ENCODE results near the gene YPEL5.
"Not testable (repeated sequence)": the region's sequence is repeated elsewhere in the genome, so short reads cannot be mapped to it uniquely, and the experiment has no call there.

Gene YPEL5

GRCh38 chr2:30136764-30137444 is 9.9 kb upstream of the YPEL5 start:
- DNase-seq (ENCODE audit: low read depth): no peak
- no peak for TF ChIP-seq CTCF (conservative IDR thresholded peaks at IDR 0.05; ENCODE audit: control insufficient read depth, insufficient read depth, low read depth, low read length)
- H3K4me3 ChIP-seq (ENCODE audit: control insufficient read depth, low read depth, low read length): no peak overlapping the region

GRCh38 chr2:30139131-30139870 is 7.5 kb upstream of the YPEL5 start:
- DNase-seq (ENCODE audit: low read depth): no peak
- no peak for TF ChIP-seq CTCF (conservative IDR thresholded peaks at IDR 0.05; ENCODE audit: control insufficient read depth, insufficient read depth, low read depth, low read length)
- no peak overlapping the region for H3K4me3 ChIP-seq (ENCODE audit: control insufficient read depth, low read depth, low read length)

- no peak for DNase-seq (ENCODE audit: low read depth)
- no peak overlapping the region for H3K4me3 ChIP-seq (ENCODE audit: control insufficient read depth, low read depth, low read length)
- no peak for TF ChIP-seq CTCF (conservative IDR thresholded peaks at IDR 0.05; ENCODE audit: control insufficient read depth, insufficient read depth, low read depth, low read length)
These were observed 5.7 kb upstream of the YPEL5 start for GRCh38 chr2:30141136-30141535.

GRCh38 chr2:30144260-30144659 is 2.5 kb upstream of the YPEL5 start:
- TF ChIP-seq CTCF (conservative IDR thresholded peaks at IDR 0.05; ENCODE audit: control insufficient read depth, insufficient read depth, low read depth, low read length): no peak
- DNase-seq (ENCODE audit: low read depth): no peak
- no peak overlapping the region for H3K4me3 ChIP-seq (ENCODE audit: control insufficient read depth, low read depth, low read length)

GRCh38 chr2:30144951-30145350 is 1.9 kb upstream of the YPEL5 start:
- H3K4me3 ChIP-seq (ENCODE audit: control insufficient read depth, low read depth, low read length); DNase-seq (ENCODE audit: low read depth): not testable (repeated sequence)

- TF ChIP-seq CTCF (conservative IDR thresholded peaks at IDR 0.05; ENCODE audit: control insufficient read depth, insufficient read depth, low read depth, low read length): no peak
- no peak for DNase-seq (ENCODE audit: low read depth)
- H3K4me3 ChIP-seq (ENCODE audit: control insufficient read depth, low read depth, low read length): peak overlapping the region; percentile 75
These were observed 926 bp upstream of the YPEL5 start for GRCh38 chr2:30145826-30146336.

- TF ChIP-seq CTCF (conservative IDR thresholded peaks at IDR 0.05; ENCODE audit: control insufficient read depth, insufficient read depth, low read depth, low read length): no peak
- DNase-seq (ENCODE audit: low read depth): no peak
- H3K4me3 ChIP-seq (ENCODE audit: control insufficient read depth, low read depth, low read length): peak overlapping the region; percentile 75
These were observed 448 bp downstream of the YPEL5 start for GRCh38 chr2:30147196-30147714.

Measured in fibroblast of mammary gland (primary cell).